ENCODE measurements around the gene PHF2.

The PHF2 gene

GRCh38 chr9:93652604-93653592 lies 76.5 kb downstream of the PHF2 start:
- Histone ChIP-seq H3K4me3 (ENCODE audit: low read length) (no peak overlapping the region), H3K36me3 (ENCODE audit: insufficient read depth, low read length) (peaks cover 46% of the 10 kb centered on the region), H3K4me1 (ENCODE audit: control insufficient read depth, insufficient read depth, low read length) (no peaks in the 10 kb centered on the region), H3K9ac (ENCODE audit: low read depth, low read length) (no peak overlapping the region), H3K9me3 (replicated peaks; ENCODE audit: low read length) (no peaks in the 10 kb centered on the region), H3K4me2 (ENCODE audit: low read length) (no peak overlapping the region), H3K27me3 (ENCODE audit: control insufficient read depth, insufficient read depth, low read length) (no peaks in the 10 kb centered on the region)

GRCh38 chr9:93653760-93654159 lies 77.4 kb downstream of the PHF2 start:
- Histone ChIP-seq H3K9ac (ENCODE audit: low read depth, low read length) (no peak overlapping the region), H3K9me3 (replicated peaks; ENCODE audit: low read length) (no peaks in the 10 kb centered on the region), H3K4me1 (ENCODE audit: control insufficient read depth, insufficient read depth, low read length) (no peaks in the 10 kb centered on the region), H3K4me2 (ENCODE audit: low read length) (no peak overlapping the region), H3K36me3 (ENCODE audit: insufficient read depth, low read length) (peaks cover 43% of the 10 kb centered on the region), H3K27me3 (ENCODE audit: control insufficient read depth, insufficient read depth, low read length) (no peaks in the 10 kb centered on the region), H3K4me3 (ENCODE audit: low read length) (no peak overlapping the region)

GRCh38 chr9:93654351-93654961 lies 78.1 kb downstream of the PHF2 start:
- Histone ChIP-seq H3K9me3 (replicated peaks; ENCODE audit: low read length) (no peaks in the 10 kb centered on the region), H3K9ac (ENCODE audit: low read depth, low read length) (no peak overlapping the region), H3K4me1 (ENCODE audit: control insufficient read depth, insufficient read depth, low read length) (no peaks in the 10 kb centered on the region), H3K36me3 (ENCODE audit: insufficient read depth, low read length) (peaks cover 41% of the 10 kb centered on the region), H3K4me3 (ENCODE audit: low read length) (no peak overlapping the region), H3K4me2 (ENCODE audit: low read length) (no peak overlapping the region), H3K27me3 (ENCODE audit: control insufficient read depth, insufficient read depth, low read length) (no peaks in the 10 kb centered on the region)

GRCh38 chr9:93655621-93656425 lies 79.4 kb downstream of the PHF2 start:
- H3K9me3 ChIP-seq (replicated peaks; ENCODE audit: low read length): no peaks in the 10 kb centered on the region
- no peak overlapping the region for H3K9ac ChIP-seq (ENCODE audit: low read depth, low read length)
- no peaks in the 10 kb centered on the region for H3K27me3 ChIP-seq (ENCODE audit: control insufficient read depth, insufficient read depth, low read length)
- no peaks in the 10 kb centered on the region for H3K4me1 ChIP-seq (ENCODE audit: control insufficient read depth, insufficient read depth, low read length)
- no peak overlapping the region for H3K4me2 ChIP-seq (ENCODE audit: low read length)
- H3K36me3 ChIP-seq (ENCODE audit: insufficient read depth, low read length): peaks cover 32% of the 10 kb centered on the region
- H3K4me3 ChIP-seq (ENCODE audit: low read length): no peak overlapping the region

GRCh38 chr9:93656426-93657239 lies 80.2 kb downstream of the PHF2 start:
- no peak overlapping the region for H3K4me2 ChIP-seq (ENCODE audit: low read length)
- H3K4me3 ChIP-seq (ENCODE audit: low read length): no peak overlapping the region
- peaks cover 32% of the 10 kb centered on the region for H3K36me3 ChIP-seq (ENCODE audit: insufficient read depth, low read length)
- H3K9ac ChIP-seq (ENCODE audit: low read depth, low read length): no peak overlapping the region
- H3K9me3 ChIP-seq (replicated peaks; ENCODE audit: low read length): no peaks in the 10 kb centered on the region
- no peaks in the 10 kb centered on the region for H3K4me1 ChIP-seq (ENCODE audit: control insufficient read depth, insufficient read depth, low read length)
- H3K27me3 ChIP-seq (ENCODE audit: control insufficient read depth, insufficient read depth, low read length): no peaks in the 10 kb centered on the region

- H3K36me3 ChIP-seq (ENCODE audit: insufficient read depth, low read length): peaks cover 31% of the 10 kb centered on the region
- no peak overlapping the region for H3K9ac ChIP-seq (ENCODE audit: low read depth, low read length)
- H3K27me3 ChIP-seq (ENCODE audit: control insufficient read depth, insufficient read depth, low read length): no peaks in the 10 kb centered on the region
- H3K4me1 ChIP-seq (ENCODE audit: control insufficient read depth, insufficient read depth, low read length): no peaks in the 10 kb centered on the region
- no peaks in the 10 kb centered on the region for H3K9me3 ChIP-seq (replicated peaks; ENCODE audit: low read length)
- H3K4me2 ChIP-seq (ENCODE audit: low read length): no peak overlapping the region
- no peak overlapping the region for H3K4me3 ChIP-seq (ENCODE audit: low read length)
These were observed 81.1 kb downstream of the PHF2 start for GRCh38 chr9:93657331-93658111.

- H3K4me2 ChIP-seq (ENCODE audit: low read length): no peak overlapping the region
- no peak overlapping the region for H3K4me3 ChIP-seq (ENCODE audit: low read length)
- no peaks in the 10 kb centered on the region for H3K4me1 ChIP-seq (ENCODE audit: control insufficient read depth, insufficient read depth, low read length)
- no peaks in the 10 kb centered on the region for H3K9me3 ChIP-seq (replicated peaks; ENCODE audit: low read length)
- H3K9ac ChIP-seq (ENCODE audit: low read depth, low read length): no peak overlapping the region
- peaks cover 31% of the 10 kb centered on the region for H3K36me3 ChIP-seq (ENCODE audit: insufficient read depth, low read length)
- no peaks in the 10 kb centered on the region for H3K27me3 ChIP-seq (ENCODE audit: control insufficient read depth, insufficient read depth, low read length)
These were observed 82.0 kb downstream of the PHF2 start for GRCh38 chr9:93658184-93658925.

- Histone ChIP-seq H3K9me3 (replicated peaks; ENCODE audit: low read length) (no peaks in the 10 kb centered on the region), H3K4me3 (ENCODE audit: low read length) (no peak overlapping the region), H3K27me3 (ENCODE audit: control insufficient read depth, insufficient read depth, low read length) (no peaks in the 10 kb centered on the region), H3K4me2 (ENCODE audit: low read length) (no peak overlapping the region), H3K4me1 (ENCODE audit: control insufficient read depth, insufficient read depth, low read length) (no peaks in the 10 kb centered on the region), H3K9ac (ENCODE audit: low read depth, low read length) (no peak overlapping the region), H3K36me3 (ENCODE audit: insufficient read depth, low read length) (peaks cover 28% of the 10 kb centered on the region)
These were observed 82.9 kb downstream of the PHF2 start for GRCh38 chr9:93659044-93659836.

- Histone ChIP-seq H3K9me3 (replicated peaks; ENCODE audit: low read length) (no peaks in the 10 kb centered on the region), H3K4me1 (ENCODE audit: control insufficient read depth, insufficient read depth, low read length) (no peaks in the 10 kb centered on the region), H3K36me3 (ENCODE audit: insufficient read depth, low read length) (peaks cover 22% of the 10 kb centered on the region), H3K4me3 (ENCODE audit: low read length) (no peak overlapping the region), H3K9ac (ENCODE audit: low read depth, low read length) (no peak overlapping the region), H3K27me3 (ENCODE audit: control insufficient read depth, insufficient read depth, low read length) (no peaks in the 10 kb centered on the region), H3K4me2 (ENCODE audit: low read length) (no peak overlapping the region)
These were observed 83.4 kb downstream of the PHF2 start for GRCh38 chr9:93659837-93660177.
